WERI-Rb-1 (cell line): ENCODE results near the gene GPANK1.
A peak's percentile ranks its signal among the peaks of the same experiment; 100 is the strongest.

Experiments
- DNase-seq: peaks from one replicate; pipeline ENCODE4 v3.0.0-alpha.2; 2020
- H3K27ac ChIP-seq: fragments of 250-450 bp; sonication (Bioruptor Pico); 2 replicates; pipeline ENCODE4 v1.5.1; 2020; ENCODE audit warnings: mild to moderate bottlenecking, moderate library complexity
- H3K27me3 ChIP-seq: fragments of 250-450 bp; sonication (Bioruptor Pico); 2 replicates; pipeline ENCODE4 v1.5.1; 2021; ENCODE audit warnings: mild to moderate bottlenecking, low read depth, moderate library complexity; ENCODE audit not compliant: insufficient read depth, severe bottlenecking
- H3K36me3 ChIP-seq: fragments of 250-450 bp; sonication (Bioruptor Pico); 2 replicates; pipeline ENCODE4 v1.5.1; 2020; ENCODE audit warnings: mild to moderate bottlenecking, moderate library complexity
- H3K4me3 ChIP-seq: 2 replicates; pipeline ENCODE4 v1.5.1; 2011; ENCODE audit warnings: low read depth, mild to moderate bottlenecking, control low read depth, low read length
- H3K9me3 ChIP-seq: fragments of 250-450 bp; sonication (Bioruptor Pico); 2 replicates; pipeline ENCODE4 v1.5.1; 2021; ENCODE audit warnings: mild to moderate bottlenecking, moderate library complexity; ENCODE audit not compliant: severe bottlenecking
- TF ChIP-seq, protein P1 (sequence below): IDR thresholded peaks from 2 replicates; pipeline ENCODE4 v1.5.1; 2011; ENCODE audit warnings: low read depth, mild to moderate bottlenecking, control low read depth, inconsistent platforms, low read length

Gene GPANK1

DNA sequence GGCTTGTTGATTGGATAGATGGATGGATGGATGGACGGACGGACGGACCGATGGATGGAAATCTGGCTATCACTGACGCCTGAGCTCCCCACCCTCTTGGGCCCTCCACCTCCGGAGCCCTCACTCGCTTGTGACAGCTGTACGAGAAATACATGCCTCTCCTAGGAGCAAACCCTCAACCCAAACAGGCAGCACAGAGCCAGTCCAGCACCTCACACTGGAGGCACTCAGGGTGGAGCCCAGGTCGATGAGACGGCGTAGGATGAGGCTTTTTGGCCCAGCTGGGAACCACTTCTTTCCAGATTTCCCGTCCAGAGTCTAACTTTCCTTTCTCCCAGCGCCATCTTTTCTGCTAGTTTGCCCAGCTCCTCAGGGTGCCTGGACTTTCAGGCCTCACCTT lies 18.8 kb upstream of the GPANK1 start:
- H3K4me3 ChIP-seq: no peak overlapping the region
- peaks cover 39% of the 10 kb centered on the region for H3K36me3 ChIP-seq
- TF ChIP-seq, protein P1, sequence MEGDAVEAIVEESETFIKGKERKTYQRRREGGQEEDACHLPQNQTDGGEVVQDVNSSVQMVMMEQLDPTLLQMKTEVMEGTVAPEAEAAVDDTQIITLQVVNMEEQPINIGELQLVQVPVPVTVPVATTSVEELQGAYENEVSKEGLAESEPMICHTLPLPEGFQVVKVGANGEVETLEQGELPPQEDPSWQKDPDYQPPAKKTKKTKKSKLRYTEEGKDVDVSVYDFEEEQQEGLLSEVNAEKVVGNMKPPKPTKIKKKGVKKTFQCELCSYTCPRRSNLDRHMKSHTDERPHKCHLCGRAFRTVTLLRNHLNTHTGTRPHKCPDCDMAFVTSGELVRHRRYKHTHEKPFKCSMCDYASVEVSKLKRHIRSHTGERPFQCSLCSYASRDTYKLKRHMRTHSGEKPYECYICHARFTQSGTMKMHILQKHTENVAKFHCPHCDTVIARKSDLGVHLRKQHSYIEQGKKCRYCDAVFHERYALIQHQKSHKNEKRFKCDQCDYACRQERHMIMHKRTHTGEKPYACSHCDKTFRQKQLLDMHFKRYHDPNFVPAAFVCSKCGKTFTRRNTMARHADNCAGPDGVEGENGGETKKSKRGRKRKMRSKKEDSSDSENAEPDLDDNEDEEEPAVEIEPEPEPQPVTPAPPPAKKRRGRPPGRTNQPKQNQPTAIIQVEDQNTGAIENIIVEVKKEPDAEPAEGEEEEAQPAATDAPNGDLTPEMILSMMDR: no peak
- H3K9me3 ChIP-seq: no peaks in the 10 kb centered on the region
- no peak for DNase-seq
- H3K27me3 ChIP-seq: no peaks in the 10 kb centered on the region
- H3K27ac ChIP-seq: no peak overlapping the region

DNA sequence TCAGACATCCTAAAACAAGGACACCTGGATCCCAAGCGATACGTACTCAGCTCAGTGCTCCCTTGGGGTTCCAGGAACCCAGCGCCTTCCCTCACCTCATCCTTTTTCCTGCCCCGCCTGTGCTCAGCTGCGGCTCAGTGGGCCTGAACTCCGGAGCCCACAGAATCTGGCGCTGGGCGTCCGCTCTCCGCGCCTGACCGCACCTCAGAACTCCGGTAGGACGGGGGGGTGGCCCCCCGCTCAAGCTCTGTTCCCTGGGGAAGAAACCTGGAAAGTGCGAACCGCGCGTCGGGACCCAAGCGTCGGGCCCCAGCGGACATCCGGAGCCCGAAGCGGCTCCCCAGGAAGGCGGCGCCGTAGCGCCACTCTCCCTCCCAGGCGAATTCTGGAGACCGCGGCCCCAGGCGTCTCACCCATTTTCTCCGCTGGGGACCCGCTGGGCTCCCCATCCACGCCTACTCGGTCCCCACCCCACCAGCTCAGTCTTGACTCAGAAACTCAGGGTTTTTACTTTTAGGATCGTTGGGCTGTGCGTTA lies 16.4 kb upstream of the GPANK1 start:
- Histone ChIP-seq H3K4me3 (no peak overlapping the region), H3K27me3 (no peaks in the 10 kb centered on the region), H3K36me3 (peaks cover 15% of the 10 kb centered on the region), H3K9me3 (no peaks in the 10 kb centered on the region), H3K27ac (no peak overlapping the region)
- DNase-seq: no peak
- TF ChIP-seq, protein P1: no peak

GRCh38 chr6:31680226-31681134 lies 15.7 kb upstream of the GPANK1 start, which contains the start of gene LY6G5C:
Gene LY6G5C, minus strand, starts transcription at chr6:31681067. Its CDS starts 694 bp downstream, at chr6:31680373.
- Histone ChIP-seq H3K27ac (peak within 1 kb of the TSS; percentile 21; the same call in 1 of the 2 replicates), H3K4me3 (no peak within 1 kb of the TSS), H3K36me3 (peaks cover 8% of the 10 kb centered on the region), H3K27me3 (no peaks in the 10 kb centered on the region), H3K9me3 (no peaks in the 10 kb centered on the region)
- TF ChIP-seq, protein P1: peak; percentile 90
- peak; percentile 89 for DNase-seq

DNA sequence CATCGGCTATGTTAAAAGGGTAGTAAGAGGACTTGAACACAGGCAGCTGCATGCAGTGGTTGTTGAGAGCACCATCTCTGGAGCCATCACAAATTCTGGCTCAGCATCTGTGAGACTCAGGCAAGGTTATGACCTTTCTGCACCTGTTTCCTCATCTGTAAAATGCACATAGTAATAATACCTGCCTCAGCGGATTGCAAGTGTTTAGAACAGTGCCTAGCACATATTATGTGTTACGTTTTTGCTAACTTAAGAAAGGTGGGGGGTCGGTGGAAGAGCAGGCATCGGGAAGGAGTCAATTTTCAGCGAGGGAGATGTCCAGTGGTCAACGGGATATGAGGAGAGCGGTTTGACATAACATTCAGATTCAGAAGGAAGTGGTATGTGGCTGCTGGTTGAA lies 13.2 kb upstream of the GPANK1 start:
- Histone ChIP-seq H3K27ac (no peak overlapping the region), H3K9me3 (no peaks in the 10 kb centered on the region), H3K4me3 (no peak overlapping the region), H3K36me3 (peaks cover 10% of the 10 kb centered on the region), H3K27me3 (no peaks in the 10 kb centered on the region)
- TF ChIP-seq, protein P1: no peak
- no peak for DNase-seq

GRCh38 chr6:31676904-31677303 lies 12.1 kb upstream of the GPANK1 start:
- DNase-seq: no peak
- Histone ChIP-seq H3K4me3 (no peak overlapping the region), H3K36me3 (peaks cover 20% of the 10 kb centered on the region), H3K27ac (no peak overlapping the region), H3K9me3 (no peaks in the 10 kb centered on the region), H3K27me3 (no peaks in the 10 kb centered on the region)
- TF ChIP-seq, protein P1: no peak
